NT2/D1 (cell line): ENCODE data around the gene NDUFAF2.

Experiments used
- SUZ12 ChIP-seq: IDR thresholded peaks from 2 replicates; pipeline ENCODE4 v1.6.1; 2011; ENCODE audit not compliant: insufficient read length, insufficient read depth; ENCODE audit errors: extremely low read depth
- ZNF274 ChIP-seq: IDR thresholded peaks from 2 replicates; pipeline ENCODE4 v1.6.1; 2011; ENCODE audit warnings: mild to moderate bottlenecking, low read depth, low read length

DNA sequence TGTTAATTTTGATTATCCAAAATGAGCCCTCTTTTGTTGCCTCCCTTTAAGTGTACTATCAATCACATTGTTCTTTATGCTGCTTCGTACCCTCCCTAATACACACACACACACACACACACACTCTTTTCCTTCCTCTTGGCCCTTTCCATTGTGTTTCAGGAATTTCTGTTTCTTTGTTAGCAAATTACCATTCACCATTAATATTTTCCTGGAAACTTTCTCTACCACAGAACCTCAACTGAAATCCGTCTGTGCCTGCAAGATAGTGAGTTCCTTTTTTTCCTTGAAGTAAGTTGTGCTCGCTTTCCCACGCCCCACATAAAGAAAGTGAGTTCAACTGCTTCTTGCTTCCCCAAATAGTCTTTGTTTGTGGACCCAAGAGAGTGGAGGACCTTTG is 155.4 kb downstream of the NDUFAF2 start:
- TF ChIP-seq ZNF274 (no peak), SUZ12 (no peak)
